NCI-H460 (cell line): Measurements from ENCODE around the gene SCYGR5. TPM values are rescaled to one million over a fixed set of nuclear protein-coding genes. Genes with fewer than 3 reads are reported as not detected.
"Not testable (repeated sequence)": the region's sequence is repeated elsewhere in the genome, so short reads cannot be mapped to it uniquely, and the experiment has no call there.

Source experiments
- DNase-seq: peaks from one replicate; pipeline ENCODE4 v3.0.0-alpha.2; 2016; ENCODE audit warnings: low read depth; ENCODE audit errors: extremely low read depth
- total RNA-seq: library from RNA; depleted of rRNA; stranded (reverse); fragments of >200 nt; shearing (Covaris generic); gene quantifications from 2 replicates; pipeline ENCODE4 v1.2.3, GENCODE V29; 2014; rRNA removed

Gene SCYGR5
- total RNA-seq, 1 experiment from 2014 or later: not detected

DNA sequence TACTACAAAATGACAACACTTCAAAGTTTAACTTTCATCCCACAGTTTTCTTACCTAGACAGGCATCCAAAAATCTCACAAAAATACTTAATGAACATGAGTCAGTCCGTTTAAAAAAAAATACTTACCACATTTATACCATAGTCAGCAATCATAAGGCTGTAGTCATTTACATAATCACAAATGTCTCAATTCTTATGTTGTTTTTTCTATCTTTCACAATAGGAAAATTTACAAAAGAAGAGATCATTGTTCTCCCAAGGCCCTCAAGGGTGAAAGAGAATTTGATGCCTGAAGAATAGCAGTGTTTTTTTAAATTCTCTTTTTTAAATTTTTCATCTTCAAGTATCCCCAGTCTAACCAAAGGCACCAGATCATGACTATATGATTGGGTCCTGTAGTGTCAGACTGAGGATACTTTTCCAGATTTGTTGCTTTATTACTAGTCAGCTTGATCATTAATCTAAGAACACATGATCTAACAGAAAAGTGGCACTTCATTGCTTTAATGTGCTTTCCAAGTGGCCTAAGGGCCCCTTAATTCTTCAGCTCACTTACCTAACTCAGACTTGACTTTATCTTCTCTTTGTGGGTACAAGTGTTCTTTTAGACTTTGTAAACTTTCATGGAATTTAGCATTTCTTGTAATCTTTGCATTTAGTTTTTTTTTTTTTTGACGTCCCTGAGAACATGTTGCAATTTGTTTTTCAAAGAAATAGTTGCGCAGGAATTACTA, 4.7 kb downstream of the SCYGR5 start:
- DNase-seq: peak; percentile 35

DNA sequence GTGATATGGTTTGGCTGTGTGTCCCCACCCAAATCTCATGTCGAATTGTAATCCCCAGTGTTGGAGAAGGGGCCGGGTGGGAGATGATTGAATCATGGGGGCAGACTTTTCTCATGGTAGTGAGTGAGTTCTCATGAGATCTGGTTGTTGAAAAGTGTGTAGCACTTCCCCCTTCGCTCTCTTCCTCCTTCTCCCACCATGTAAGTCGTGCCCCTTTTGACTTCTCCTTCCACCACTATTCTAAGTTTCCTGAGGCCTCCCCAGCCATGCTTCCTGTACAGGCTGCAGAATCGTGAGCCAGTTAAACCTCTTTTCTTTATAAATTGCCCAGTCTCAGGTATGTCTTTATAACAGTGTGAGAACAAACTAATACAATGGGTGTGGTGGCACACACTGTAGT, 7.0 kb downstream of the SCYGR5 start:
- DNase-seq: not testable (repeated sequence)

DNA sequence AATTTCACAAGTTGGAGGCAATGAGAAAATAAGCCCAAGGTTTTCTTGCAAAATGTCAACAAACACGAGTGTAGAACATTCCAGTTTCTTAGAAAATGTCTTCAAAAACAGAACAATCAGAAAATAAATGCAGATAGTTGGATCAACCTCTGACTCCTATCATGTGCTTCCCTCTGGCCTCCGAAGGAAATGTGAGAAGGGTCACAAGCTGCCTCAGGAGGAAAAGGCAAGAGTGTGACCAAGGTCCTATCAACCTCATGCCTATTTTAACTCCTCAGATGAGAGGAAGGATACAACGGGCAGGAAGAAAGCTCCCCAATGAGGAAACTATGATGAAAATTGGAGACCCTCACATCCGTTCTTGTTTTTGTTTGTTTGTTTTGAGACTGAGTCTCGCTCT, 7.9 kb downstream of the SCYGR5 start:
- DNase-seq: no peak

DNA sequence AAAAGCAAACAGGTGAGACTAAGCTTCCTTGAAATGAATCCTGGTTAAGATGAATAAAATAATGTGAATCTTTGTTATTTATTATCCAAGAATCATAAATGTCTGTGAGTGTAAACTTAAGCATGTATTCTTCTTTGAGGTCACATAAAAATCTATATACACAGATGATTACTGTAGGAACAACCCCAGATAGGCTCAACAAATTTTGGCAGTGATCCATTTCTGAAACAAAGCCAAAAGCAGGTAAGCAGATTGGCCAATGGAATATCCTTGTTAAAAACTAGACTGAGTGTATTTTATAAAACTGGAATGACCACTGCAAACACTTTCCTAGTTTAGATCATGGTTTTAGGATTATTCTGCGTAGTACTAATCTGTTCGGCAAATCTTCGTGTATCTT, 11.3 kb downstream of the SCYGR5 start:
- DNase-seq: no peak

DNA sequence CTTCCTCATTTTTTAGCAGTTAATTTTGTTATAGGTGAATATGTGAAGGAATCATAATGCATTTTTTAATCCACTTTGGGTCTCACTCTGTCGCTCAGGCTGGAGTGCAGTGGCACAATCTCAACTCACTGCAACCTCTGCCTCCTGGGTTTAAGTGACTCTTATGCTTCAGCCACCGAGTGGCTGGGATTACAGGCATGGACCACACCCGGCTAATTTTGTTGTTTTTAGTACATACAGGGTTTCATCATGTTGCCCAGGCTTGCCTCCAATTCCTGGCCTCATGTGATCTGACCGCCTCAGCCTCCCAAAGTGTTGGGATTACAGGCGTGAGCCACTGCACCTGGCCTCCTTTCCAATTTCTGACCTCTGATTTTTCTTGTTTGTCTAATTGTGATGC, 17.7 kb downstream of the SCYGR5 start:
- DNase-seq: no peak

DNA sequence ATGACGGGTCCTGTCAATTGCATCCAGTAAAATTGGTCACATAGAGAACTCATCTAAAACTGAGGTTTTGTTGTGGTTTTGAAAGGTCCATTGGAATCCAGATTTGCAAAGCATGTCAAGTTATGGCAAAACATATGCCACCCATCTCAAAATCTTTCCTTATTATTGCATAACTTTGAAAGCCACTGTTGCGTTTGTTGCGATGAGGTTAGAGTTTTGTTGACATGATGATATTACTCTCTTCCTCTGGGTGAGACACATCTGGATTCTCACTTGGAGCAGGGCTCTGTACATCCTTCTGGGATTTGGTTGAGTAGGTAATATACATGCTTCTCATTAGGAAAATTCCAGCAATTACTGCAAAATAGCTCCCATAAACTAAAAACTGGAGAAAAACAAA, 20.6 kb downstream of the SCYGR5 start:
- no peak for DNase-seq

DNA sequence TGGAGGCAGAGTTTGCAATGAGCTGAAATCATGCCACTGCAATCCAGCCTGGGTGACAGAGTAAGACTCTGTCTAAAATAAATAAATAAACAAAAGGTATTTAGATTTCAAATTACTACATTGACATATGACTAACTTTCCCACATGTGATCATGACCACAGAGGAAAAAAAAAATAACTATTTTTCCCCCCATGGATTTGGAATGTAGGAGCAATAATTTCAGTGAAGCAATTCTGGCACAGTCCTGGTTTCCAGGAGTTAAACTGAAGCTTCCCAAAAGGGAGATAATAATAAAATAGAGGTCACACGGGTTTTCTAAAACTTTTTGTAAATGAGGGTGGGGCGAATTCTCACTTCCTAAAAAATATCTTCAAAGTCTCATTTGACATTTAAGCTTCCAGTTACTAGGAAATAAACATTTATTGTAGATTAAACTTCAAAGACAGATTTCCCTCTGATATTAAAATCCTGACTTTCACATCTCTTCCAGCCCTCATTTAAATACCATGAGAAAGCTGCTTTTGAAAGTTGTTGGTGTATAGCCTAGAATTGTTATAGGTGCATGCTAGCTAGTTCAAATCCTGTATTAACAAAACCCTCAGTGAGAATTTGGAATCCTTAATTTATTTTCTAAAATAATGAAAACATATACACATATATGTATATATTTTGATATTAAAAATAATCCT, 30.5 kb downstream of the SCYGR5 start:
- DNase-seq: no peak

DNA sequence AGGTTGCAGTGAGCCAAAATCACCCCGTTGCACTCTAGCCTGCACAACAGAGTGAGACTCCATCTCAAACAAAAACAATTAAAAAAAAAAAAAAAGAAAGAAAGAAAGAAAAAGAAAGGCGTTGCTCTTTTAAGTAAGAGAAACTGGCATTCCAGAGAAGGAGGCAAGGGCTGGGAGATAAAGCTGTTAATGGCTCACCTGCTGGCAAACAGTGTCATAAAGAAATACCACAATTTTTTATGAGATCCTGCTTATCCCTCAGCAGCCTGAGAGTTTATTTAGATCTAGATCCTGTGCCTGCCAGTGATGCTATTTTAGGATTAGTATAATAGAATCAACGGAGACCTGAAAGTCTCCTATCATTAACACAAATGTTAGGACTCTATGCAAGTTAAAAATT, 35.0 kb downstream of the SCYGR5 start:
- DNase-seq: no peak

DNA sequence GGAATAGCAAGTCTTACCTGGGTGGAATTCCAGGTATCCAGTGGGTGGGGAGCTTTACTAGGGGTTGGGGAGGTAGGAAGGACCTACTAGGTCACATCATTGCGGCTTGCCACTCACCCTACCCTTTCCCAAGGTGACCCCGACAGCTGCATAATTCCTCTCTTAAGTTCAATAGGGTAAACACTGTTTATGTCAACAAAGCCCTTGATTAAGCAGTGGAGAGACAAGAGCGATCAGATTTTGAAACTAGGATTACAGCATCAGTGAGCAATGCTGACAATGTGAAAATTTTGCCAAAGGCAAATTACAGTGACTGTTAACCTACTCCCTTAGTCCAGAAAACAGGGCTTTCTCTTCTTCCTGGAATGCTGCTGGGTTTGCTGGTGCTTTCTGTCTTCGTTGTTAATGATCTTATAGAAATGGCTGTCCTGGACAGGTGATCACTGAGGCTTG, 36.7 kb downstream of the SCYGR5 start:
- DNase-seq: no peak

DNA sequence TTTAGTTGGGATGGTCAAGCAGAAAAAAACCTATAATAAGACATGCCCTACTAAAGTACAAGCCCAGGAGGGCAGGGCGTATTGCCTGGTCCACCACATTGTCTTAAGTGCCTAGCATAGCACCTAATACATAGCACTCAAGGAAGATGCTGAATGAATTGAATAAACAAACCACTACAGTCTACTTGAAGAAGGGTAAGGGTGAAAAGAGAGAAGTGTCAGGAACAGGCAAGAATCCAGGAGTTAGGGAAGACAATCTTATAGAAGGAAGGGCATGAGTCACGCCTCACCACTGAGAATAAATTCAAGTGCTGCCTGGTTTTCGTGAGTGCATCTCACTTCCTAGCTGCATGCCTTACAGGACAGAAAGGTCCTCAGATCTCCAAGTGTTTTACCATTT, 37.4 kb downstream of the SCYGR5 start:
- no peak for DNase-seq

DNA sequence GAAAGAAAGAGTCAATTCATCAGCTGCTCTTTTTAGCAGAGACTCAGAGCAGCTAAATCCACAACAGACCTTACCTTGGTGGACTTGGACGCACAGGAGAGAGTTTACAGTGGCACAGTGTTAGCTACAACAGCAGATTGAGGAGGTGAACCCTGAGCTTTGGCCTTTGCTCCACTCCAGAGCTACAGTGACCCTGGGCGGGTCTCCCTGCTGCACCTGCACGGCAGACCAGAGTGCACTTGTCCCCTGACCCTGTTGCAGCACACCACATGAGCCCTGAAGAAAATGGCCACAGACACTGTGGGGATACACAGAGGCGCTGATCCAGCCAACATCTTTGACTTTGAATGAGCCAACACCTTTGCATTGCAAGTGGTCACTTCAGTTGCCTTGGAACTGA, 40.3 kb downstream of the SCYGR5 start:
- no peak for DNase-seq

DNA sequence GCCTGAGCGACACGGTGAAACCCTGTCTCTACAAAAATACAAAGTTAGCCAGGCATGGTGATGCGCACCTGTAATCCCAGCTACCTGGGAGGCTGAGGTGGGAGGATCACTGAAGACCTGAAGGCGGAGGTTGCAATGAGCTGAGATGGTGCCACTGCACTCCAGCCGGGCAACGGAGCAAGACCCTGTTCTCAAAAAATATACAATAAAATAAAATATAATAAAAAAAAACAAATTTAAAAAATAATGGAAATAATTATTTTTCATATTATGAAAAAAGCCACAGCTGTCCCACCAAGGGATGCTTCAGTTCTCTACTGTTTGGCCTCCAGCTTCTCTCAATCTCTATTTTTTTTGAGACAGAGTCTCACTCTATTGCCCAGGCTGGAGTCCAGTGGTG, 40.8 kb downstream of the SCYGR5 start:
- DNase-seq: no peak

DNA sequence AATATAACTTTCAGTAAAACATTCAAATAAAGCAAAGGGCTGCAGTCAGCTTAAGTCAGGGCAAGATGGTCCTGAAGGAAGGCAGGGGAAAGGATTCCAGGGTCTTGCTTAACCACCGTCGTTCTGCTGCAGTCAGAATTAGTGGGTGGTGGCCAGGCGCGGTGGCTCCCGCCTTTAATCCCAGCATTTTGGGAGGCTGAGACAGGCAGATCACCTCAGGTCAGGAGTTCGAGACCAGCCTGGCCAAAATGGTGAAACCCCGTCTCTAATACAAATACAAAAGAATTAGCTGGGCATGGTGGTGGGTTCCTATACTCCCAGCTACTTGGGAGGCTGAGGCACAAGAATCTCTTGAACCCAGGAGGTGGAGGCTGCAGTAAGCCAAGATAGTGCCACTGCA, 44.4 kb downstream of the SCYGR5 start:
- DNase-seq: no peak

DNA sequence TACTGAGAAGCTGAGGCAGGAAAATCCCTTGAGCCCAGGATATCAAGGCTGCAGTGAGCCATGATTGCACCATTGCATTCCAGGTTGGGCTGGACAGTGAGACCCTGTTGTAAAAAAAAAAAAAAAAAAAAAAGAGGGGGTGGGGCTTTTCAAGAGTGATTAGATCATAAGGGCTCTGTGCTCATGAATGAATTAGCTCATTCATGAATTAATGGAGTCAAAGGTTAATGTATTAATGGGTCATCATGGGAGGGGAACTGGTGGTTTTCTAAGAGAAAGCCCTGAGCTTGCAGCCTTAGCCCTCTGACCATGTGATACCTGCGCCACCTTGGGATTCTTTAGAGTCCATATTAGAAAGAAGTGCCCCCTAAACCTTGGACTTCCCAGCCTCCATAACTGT, 46.7 kb downstream of the SCYGR5 start:
- DNase-seq: no peak

DNA sequence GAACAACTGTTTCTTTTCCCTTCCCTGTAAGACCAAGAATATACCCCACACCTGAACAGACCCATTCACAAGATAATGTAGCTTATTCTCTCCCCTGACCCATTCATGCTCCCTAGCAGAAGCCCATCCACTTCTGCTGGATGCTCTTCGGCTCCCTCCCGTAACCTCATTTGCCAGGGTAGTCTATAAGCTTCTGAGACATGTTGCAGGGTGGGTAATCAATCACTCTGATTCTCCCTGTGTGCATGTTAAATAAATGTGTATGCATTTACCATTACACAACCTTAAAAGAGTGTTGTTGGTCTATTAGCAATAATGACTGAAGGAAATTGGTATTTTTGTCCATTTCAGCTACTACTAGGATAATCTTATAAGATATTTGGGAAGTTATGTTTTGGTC, 49.9 kb downstream of the SCYGR5 start:
- no peak for DNase-seq

Other genes starting within 250 kb of the SCYGR5 start
- 191 and 213 TPM in 2 replicates for gene AGFG1, start 194.6 kb upstream of the SCYGR5 start, total RNA-seq
- not detected in 2 replicates for gene SCYGR2, start 67.9 kb upstream of the SCYGR5 start, total RNA-seq
- not detected in 2 replicates for gene SCYGR3, start 52.0 kb upstream of the SCYGR5 start, total RNA-seq
- 0.10 and 0.14 TPM in 2 replicates for gene SCYGR4, start 49.3 kb upstream of the SCYGR5 start, total RNA-seq
- gene SLC19A3, start 51.2 kb downstream of the SCYGR5 start, total RNA-seq: 9.7 and 12.3 TPM in 2 replicates
- not detected in 2 replicates for gene SCYGR6, start 58.0 kb downstream of the SCYGR5 start, total RNA-seq
- not detected in 2 replicates for gene SCYGR7, start 61.5 kb downstream of the SCYGR5 start, total RNA-seq
- not detected in 2 replicates for gene SCYGR8, start 79.1 kb downstream of the SCYGR5 start, total RNA-seq
- 7.1 and 10.8 TPM in 2 replicates for gene CCL20, start 147.0 kb downstream of the SCYGR5 start, total RNA-seq
- gene DAW1, start 204.8 kb downstream of the SCYGR5 start, total RNA-seq: 99.2 and 104 TPM in 2 replicates